ENCODE data around the gene SEC11A.

SEC11A gene

DNA sequence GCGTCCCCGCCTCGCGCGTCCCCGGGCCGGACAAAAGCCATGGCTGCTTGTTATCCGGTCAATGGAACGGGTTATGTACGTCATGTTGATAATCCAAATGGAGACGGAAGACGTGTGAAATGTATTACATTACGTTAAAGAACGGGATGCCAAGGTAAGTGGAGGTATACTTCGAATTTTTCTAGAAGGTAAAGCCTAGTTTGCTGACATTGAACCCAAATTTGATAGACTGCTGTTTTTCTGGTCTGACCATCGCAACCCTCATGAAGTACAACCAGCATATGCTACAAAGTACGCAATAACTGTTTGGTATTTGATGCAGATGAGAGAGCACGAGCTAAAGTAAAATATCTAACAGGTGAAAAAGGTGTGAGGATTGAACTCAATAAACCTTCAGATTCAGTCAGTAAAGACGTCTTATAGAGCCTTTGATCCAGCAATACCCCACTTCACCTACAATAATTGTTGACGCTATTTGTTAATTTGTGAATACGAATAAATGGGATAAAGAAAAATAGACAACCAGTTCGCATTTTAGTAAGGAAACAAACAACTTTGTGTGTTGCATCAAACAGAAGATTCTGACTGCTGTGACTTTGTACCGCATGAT is 81.6 kb downstream of the SEC11A start:
- FAIRE-seq, result peak; percentile 45

DNA sequence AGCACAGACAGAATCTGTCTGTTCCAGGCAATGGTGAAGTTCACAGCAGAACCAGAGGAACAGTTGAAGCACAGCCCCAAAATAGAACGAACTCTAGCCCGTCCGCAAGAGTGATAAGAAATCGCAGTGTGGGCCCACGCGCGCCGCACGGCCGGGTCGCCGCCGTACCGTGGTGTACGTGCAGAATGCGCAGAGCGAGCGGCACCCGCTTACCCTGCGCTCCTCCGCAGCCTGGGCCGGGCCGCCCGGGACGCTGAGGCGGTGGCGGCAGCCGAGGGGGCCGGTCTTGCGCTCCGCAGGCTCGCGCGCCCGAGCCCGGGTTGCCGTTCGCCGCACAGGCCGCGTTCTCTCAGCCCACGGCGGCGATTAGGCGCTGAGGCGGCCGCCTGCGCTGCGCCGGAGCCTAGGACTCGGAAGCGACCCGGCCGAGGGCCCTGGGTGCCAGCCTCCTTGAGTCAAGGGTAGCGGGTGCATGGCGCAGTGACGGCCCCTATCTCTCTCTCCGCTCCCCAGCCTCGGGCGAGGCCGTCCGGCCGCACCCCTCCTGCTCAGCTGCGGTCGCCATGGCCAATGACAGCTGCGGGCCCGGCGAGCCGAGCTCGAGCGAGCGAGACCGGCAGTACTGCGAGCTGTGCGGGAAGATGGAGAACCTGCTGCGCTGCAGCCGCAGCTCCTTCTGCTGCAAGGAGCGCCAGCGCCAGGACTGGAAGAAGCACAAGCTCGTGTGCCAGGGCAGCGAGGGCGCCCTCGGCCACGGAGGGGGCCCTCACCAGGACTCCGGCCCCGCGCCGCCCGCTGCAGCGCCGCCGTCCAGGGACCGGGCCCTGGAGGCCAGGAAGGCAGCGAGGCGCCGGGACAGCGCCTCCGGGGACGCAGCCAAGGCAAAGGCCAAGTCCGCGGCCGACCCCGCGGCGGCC is 82.4 kb downstream of the SEC11A start:
- FAIRE-seq, result no peak

DNA sequence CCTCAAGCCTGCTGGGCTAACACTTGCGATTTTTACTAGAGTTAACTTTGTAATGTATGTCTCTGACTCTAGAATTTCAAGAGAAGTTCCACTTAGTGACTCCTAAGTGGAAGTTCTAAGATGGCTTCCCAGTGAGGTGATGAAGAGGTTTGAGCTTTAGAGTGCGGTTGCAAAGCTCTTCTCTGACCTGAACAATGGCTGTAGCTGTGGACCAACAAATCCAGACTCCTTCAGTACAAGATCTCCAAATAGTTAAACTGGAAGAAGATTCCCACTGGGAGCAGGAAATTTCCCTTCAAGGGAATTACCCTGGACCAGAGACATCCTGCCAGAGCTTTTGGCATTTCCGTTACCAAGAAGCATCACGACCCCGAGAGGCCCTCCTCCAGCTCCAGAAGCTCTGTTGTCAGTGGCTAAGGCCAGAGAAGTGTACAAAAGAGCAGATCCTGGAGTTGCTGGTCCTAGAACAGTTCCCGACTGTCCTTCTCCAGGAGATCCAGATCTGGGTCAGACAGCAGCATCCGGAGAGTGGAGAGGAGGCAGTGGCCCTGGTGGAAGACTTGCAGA is 84.2 kb downstream of the SEC11A start:
- FAIRE-seq, result no peak

DNA sequence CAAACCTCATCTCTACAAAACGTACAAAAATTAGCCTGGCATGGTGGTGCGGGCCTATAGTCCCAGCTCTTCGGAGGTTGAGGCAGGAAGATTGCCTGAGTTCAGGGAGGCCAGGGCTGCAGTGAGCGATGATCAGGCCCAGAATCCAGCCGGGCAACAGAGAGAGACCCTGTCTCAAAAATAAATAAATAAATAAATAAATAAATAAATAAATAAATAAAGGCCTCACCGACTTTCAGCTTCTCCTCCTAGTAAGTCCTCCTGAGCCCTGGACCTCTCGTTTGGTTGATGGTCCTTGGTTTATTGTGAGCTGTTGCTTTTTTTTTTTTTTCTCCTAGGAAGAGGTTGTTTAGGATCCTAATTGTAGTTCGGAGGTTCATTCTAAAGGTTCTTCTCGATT is 86.9 kb downstream of the SEC11A start:
- FAIRE-seq, result no peak

DNA sequence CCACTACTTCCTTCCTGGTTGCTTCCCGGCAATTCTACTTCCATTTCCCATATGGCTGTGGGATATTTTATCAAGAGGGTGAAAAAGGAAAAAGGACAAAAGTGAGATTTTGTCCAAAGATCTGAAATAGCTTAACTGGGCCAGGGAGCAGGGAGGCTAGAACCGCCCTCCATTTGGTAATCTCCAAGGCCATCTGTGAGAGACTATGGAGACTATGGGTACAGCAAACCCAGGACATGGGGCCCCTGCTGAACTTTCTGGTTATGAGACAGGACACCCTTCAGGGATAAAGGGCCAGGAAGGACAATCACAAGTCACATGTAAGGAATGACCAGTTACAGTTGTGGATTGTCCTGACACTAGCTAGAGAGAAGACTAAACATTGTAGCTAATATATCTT is 90.8 kb downstream of the SEC11A start:
- FAIRE-seq, result no peak

DNA sequence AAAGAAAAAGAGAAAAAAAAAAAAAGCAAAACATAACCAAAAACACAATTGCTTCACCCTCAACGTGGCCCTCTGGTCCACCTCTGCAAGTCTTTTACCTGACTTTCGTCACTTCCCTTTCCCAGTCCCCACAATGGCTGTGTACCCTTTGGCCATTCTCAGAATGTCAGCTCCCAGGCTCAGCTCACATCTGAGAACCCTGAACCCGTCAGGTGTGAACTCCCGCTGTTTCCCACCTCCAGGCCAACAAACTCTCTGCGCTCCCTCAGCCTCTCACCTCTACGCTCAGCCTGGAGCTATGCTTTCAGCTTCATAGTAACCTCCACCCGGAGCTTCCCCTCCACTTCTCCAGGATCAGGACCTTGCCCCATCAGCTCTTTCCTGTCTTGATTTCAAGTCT is 91.6 kb downstream of the SEC11A start:
- FAIRE-seq, result no peak

DNA sequence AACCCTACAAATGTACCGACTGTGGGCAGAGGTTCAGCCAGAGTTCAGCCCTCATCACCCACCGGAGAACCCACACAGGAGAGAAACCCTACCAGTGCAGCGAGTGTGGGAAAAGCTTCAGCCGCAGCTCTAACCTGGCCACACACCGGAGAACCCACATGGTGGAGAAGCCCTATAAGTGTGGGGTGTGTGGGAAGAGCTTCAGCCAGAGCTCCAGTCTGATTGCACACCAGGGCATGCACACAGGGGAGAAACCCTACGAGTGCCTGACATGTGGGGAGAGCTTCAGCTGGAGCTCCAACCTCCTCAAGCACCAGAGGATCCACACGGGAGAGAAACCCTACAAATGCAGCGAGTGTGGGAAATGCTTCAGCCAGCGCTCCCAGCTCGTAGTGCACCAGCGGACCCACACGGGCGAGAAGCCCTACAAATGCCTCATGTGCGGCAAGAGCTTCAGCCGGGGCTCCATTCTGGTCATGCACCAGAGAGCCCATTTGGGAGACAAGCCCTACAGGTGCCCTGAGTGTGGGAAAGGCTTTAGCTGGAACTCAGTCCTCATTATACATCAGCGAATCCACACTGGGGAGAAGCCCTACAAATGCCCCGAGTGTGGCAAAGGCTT is 94.5 kb downstream of the SEC11A start:
- FAIRE-seq, result no peak

DNA sequence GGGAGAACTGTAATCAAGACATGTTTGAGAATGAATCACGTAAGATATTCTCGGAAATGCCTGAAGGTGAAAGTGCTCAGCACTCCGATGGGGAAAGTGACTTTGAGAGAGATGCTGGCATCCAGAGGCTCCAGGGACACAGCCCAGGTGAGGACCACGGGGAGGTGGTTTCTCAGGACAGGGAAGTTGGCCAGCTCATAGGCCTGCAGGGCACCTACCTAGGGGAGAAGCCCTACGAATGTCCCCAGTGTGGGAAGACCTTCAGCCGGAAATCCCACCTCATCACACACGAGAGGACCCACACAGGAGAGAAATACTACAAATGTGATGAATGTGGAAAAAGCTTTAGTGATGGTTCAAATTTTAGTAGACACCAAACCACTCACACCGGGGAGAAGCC is 95.3 kb downstream of the SEC11A start:
- FAIRE-seq, result no peak

Data from islet of Langerhans (tissue), 1 donor.